Measurements from ENCODE around the gene SULT1B1. TPM values are rescaled to one million over a fixed set of nuclear protein-coding genes. Genes with fewer than 3 reads are reported as not detected.

The SULT1B1 gene
- polyA plus RNA-seq (2013, experiment 1 of 2) = not detected
- not detected for polyA plus RNA-seq (2013, experiment 2 of 2)

GRCh38 chr4:69760455-69760854 is at the start of gene SULT1B1:
Gene SULT1B1, minus strand, starts transcription at chr4:69760620. Its CDS starts 5,403 bp downstream, at chr4:69755217.
- Histone ChIP-seq H2BK15ac (replicated peaks; ENCODE audit: low read depth) (no peak within 1 kb of the TSS), H3K4me1 (ENCODE audit: control insufficient read depth, low read depth, low read length) (no peaks in the 10 kb centered on the region), H3K4me3 (ENCODE audit: low read length) (no peak within 1 kb of the TSS), H3K9ac (ENCODE audit: low read length) (no peak within 1 kb of the TSS), H2BK120ac (ENCODE audit: low read depth, low read length) (no peak within 1 kb of the TSS), H3K56ac (ENCODE audit: low read length) (no peak within 1 kb of the TSS), H3K4ac (ENCODE audit: low read depth, low read length) (no peak within 1 kb of the TSS), H3K4me2 (ENCODE audit: low read length) (no peak within 1 kb of the TSS), H3K36me3 (ENCODE audit: control insufficient read depth, insufficient read depth, low read length) (no peaks in the 10 kb centered on the region), H3K27me3 (ENCODE audit: insufficient read depth, low read length, poor library complexity) (no peaks in the 10 kb centered on the region), H3K79me1 (ENCODE audit: low read length) (no peaks in the 10 kb centered on the region), H2BK5ac (ENCODE audit: low read length) (no peak within 1 kb of the TSS), H3K18ac (ENCODE audit: low read length) (no peak within 1 kb of the TSS), H3K23ac (ENCODE audit: low read length) (no peak within 1 kb of the TSS), H3K79me2 (ENCODE audit: control insufficient read depth, insufficient read depth, low read length) (no peaks in the 10 kb centered on the region), H3K27ac (ENCODE audit: low read depth, low read length) (no peak within 1 kb of the TSS), H4K5ac (ENCODE audit: low read length) (no peak within 1 kb of the TSS), H4K8ac (ENCODE audit: low read depth, low read length) (no peak within 1 kb of the TSS), H2AK5ac (ENCODE audit: low read length) (no peak within 1 kb of the TSS)
- no peak for DNase-seq
- WGBS (ENCODE audit: extremely low coverage, insufficient coverage, low lambda C conversion rate) = no CpG with 5 or more reads among the region's 2 CpGs

- Histone ChIP-seq H3K36me3 (ENCODE audit: control insufficient read depth, insufficient read depth, low read length) (no peaks in the 10 kb centered on the region), H3K56ac (ENCODE audit: low read length) (no peak overlapping the region), H3K79me2 (ENCODE audit: control insufficient read depth, insufficient read depth, low read length) (no peaks in the 10 kb centered on the region), H3K9ac (ENCODE audit: low read length) (no peak overlapping the region), H4K5ac (ENCODE audit: low read length) (no peak overlapping the region), H3K4me1 (ENCODE audit: control insufficient read depth, low read depth, low read length) (no peaks in the 10 kb centered on the region), H2BK15ac (replicated peaks; ENCODE audit: low read depth) (no peak overlapping the region), H4K8ac (ENCODE audit: low read depth, low read length) (no peak overlapping the region), H2BK120ac (ENCODE audit: low read depth, low read length) (no peak overlapping the region), H3K23ac (ENCODE audit: low read length) (no peak overlapping the region), H3K4me2 (ENCODE audit: low read length) (no peak overlapping the region), H2AK5ac (ENCODE audit: low read length) (no peak overlapping the region), H3K79me1 (ENCODE audit: low read length) (no peaks in the 10 kb centered on the region), H3K4me3 (ENCODE audit: low read length) (no peak overlapping the region), H3K27ac (ENCODE audit: low read depth, low read length) (no peak overlapping the region), H3K27me3 (ENCODE audit: insufficient read depth, low read length, poor library complexity) (no peaks in the 10 kb centered on the region), H2BK5ac (ENCODE audit: low read length) (no peak overlapping the region), H3K4ac (ENCODE audit: low read depth, low read length) (no peak overlapping the region), H3K18ac (ENCODE audit: low read length) (no peak overlapping the region)
- DNase-seq = no peak
- WGBS (ENCODE audit: extremely low coverage, insufficient coverage, low lambda C conversion rate) = no CpG with 5 or more reads among the region's 1 CpG
Observed at GRCh38 chr4:69800599-69800998, 40.2 kb upstream of the SULT1B1 start.

GRCh38 chr4:69799337-69799736 is 38.9 kb upstream of the SULT1B1 start:
- H3K4me3 ChIP-seq (ENCODE audit: low read length) = no peak overlapping the region
- H3K4me2 ChIP-seq (ENCODE audit: low read length) = no peak overlapping the region
- H3K27me3 ChIP-seq (ENCODE audit: insufficient read depth, low read length, poor library complexity) = no peaks in the 10 kb centered on the region
- no peaks in the 10 kb centered on the region for H3K79me1 ChIP-seq (ENCODE audit: low read length)
- no peaks in the 10 kb centered on the region for H3K79me2 ChIP-seq (ENCODE audit: control insufficient read depth, insufficient read depth, low read length)
- no peak overlapping the region for H3K4ac ChIP-seq (ENCODE audit: low read depth, low read length)
- no peak overlapping the region for H4K5ac ChIP-seq (ENCODE audit: low read length)
- no peak overlapping the region for H3K18ac ChIP-seq (ENCODE audit: low read length)
- H3K9ac ChIP-seq (ENCODE audit: low read length) = no peak overlapping the region
- no peak overlapping the region for H2BK5ac ChIP-seq (ENCODE audit: low read length)
- no peak for DNase-seq
- WGBS (ENCODE audit: extremely low coverage, insufficient coverage, low lambda C conversion rate) = no CpG with 5 or more reads among the region's 3 CpGs
- H2BK15ac ChIP-seq (replicated peaks; ENCODE audit: low read depth) = no peak overlapping the region
- no peak overlapping the region for H2BK120ac ChIP-seq (ENCODE audit: low read depth, low read length)
- H3K4me1 ChIP-seq (ENCODE audit: control insufficient read depth, low read depth, low read length) = no peaks in the 10 kb centered on the region
- no peak overlapping the region for H2AK5ac ChIP-seq (ENCODE audit: low read length)
- no peak overlapping the region for H4K8ac ChIP-seq (ENCODE audit: low read depth, low read length)
- no peak overlapping the region for H3K27ac ChIP-seq (ENCODE audit: low read depth, low read length)
- no peaks in the 10 kb centered on the region for H3K36me3 ChIP-seq (ENCODE audit: control insufficient read depth, insufficient read depth, low read length)
- H3K56ac ChIP-seq (ENCODE audit: low read length) = no peak overlapping the region
- no peak overlapping the region for H3K23ac ChIP-seq (ENCODE audit: low read length)

GRCh38 chr4:69793732-69794131 is 33.3 kb upstream of the SULT1B1 start:
- Histone ChIP-seq H3K9ac (ENCODE audit: low read length) (no peak overlapping the region), H3K27me3 (ENCODE audit: insufficient read depth, low read length, poor library complexity) (no peaks in the 10 kb centered on the region), H2BK15ac (replicated peaks; ENCODE audit: low read depth) (no peak overlapping the region), H3K23ac (ENCODE audit: low read length) (no peak overlapping the region), H3K79me1 (ENCODE audit: low read length) (no peaks in the 10 kb centered on the region), H2BK120ac (ENCODE audit: low read depth, low read length) (no peak overlapping the region), H3K36me3 (ENCODE audit: control insufficient read depth, insufficient read depth, low read length) (no peaks in the 10 kb centered on the region), H3K4me3 (ENCODE audit: low read length) (no peak overlapping the region), H3K79me2 (ENCODE audit: control insufficient read depth, insufficient read depth, low read length) (no peaks in the 10 kb centered on the region), H2AK5ac (ENCODE audit: low read length) (no peak overlapping the region), H4K8ac (ENCODE audit: low read depth, low read length) (no peak overlapping the region), H3K4ac (ENCODE audit: low read depth, low read length) (no peak overlapping the region), H3K56ac (ENCODE audit: low read length) (no peak overlapping the region), H3K4me2 (ENCODE audit: low read length) (no peak overlapping the region), H3K18ac (ENCODE audit: low read length) (no peak overlapping the region), H4K5ac (ENCODE audit: low read length) (no peak overlapping the region), H2BK5ac (ENCODE audit: low read length) (no peak overlapping the region), H3K27ac (ENCODE audit: low read depth, low read length) (no peak overlapping the region), H3K4me1 (ENCODE audit: control insufficient read depth, low read depth, low read length) (no peaks in the 10 kb centered on the region)
- no peak for DNase-seq

- H2BK5ac ChIP-seq (ENCODE audit: low read length) = no peak overlapping the region
- H3K9ac ChIP-seq (ENCODE audit: low read length) = no peak overlapping the region
- no peak overlapping the region for H2BK15ac ChIP-seq (replicated peaks; ENCODE audit: low read depth)
- H3K18ac ChIP-seq (ENCODE audit: low read length) = no peak overlapping the region
- no peak overlapping the region for H4K8ac ChIP-seq (ENCODE audit: low read depth, low read length)
- no peak overlapping the region for H3K4ac ChIP-seq (ENCODE audit: low read depth, low read length)
- no peak overlapping the region for H3K56ac ChIP-seq (ENCODE audit: low read length)
- no peak overlapping the region for H4K5ac ChIP-seq (ENCODE audit: low read length)
- H3K4me2 ChIP-seq (ENCODE audit: low read length) = no peak overlapping the region
- H3K27ac ChIP-seq (ENCODE audit: low read depth, low read length) = no peak overlapping the region
- H3K36me3 ChIP-seq (ENCODE audit: control insufficient read depth, insufficient read depth, low read length) = no peaks in the 10 kb centered on the region
- H3K4me3 ChIP-seq (ENCODE audit: low read length) = no peak overlapping the region
- no peak overlapping the region for H2AK5ac ChIP-seq (ENCODE audit: low read length)
- no peaks in the 10 kb centered on the region for H3K79me1 ChIP-seq (ENCODE audit: low read length)
- H3K23ac ChIP-seq (ENCODE audit: low read length) = no peak overlapping the region
- no peak overlapping the region for H2BK120ac ChIP-seq (ENCODE audit: low read depth, low read length)
- no peak for DNase-seq
- no peaks in the 10 kb centered on the region for H3K27me3 ChIP-seq (ENCODE audit: insufficient read depth, low read length, poor library complexity)
- H3K79me2 ChIP-seq (ENCODE audit: control insufficient read depth, insufficient read depth, low read length) = no peaks in the 10 kb centered on the region
- H3K4me1 ChIP-seq (ENCODE audit: control insufficient read depth, low read depth, low read length) = no peaks in the 10 kb centered on the region
Observed at GRCh38 chr4:69787879-69788278, 27.5 kb upstream of the SULT1B1 start.

GRCh38 chr4:69786547-69786946 is 26.1 kb upstream of the SULT1B1 start:
- H3K18ac ChIP-seq (ENCODE audit: low read length) = no peak overlapping the region
- DNase-seq = no peak
- no peak overlapping the region for H4K8ac ChIP-seq (ENCODE audit: low read depth, low read length)
- no peak overlapping the region for H4K5ac ChIP-seq (ENCODE audit: low read length)
- H3K27me3 ChIP-seq (ENCODE audit: insufficient read depth, low read length, poor library complexity) = no peaks in the 10 kb centered on the region
- H3K27ac ChIP-seq (ENCODE audit: low read depth, low read length) = no peak overlapping the region
- no peaks in the 10 kb centered on the region for H3K79me1 ChIP-seq (ENCODE audit: low read length)
- no peak overlapping the region for H2BK5ac ChIP-seq (ENCODE audit: low read length)
- no peak overlapping the region for H3K9ac ChIP-seq (ENCODE audit: low read length)
- H3K23ac ChIP-seq (ENCODE audit: low read length) = no peak overlapping the region
- no peaks in the 10 kb centered on the region for H3K4me1 ChIP-seq (ENCODE audit: control insufficient read depth, low read depth, low read length)
- no peak overlapping the region for H2BK15ac ChIP-seq (replicated peaks; ENCODE audit: low read depth)
- H3K4ac ChIP-seq (ENCODE audit: low read depth, low read length) = no peak overlapping the region
- WGBS (ENCODE audit: extremely low coverage, insufficient coverage, low lambda C conversion rate) = no CpG with 5 or more reads among the region's 1 CpG
- no peak overlapping the region for H3K4me3 ChIP-seq (ENCODE audit: low read length)
- no peak overlapping the region for H2AK5ac ChIP-seq (ENCODE audit: low read length)
- no peaks in the 10 kb centered on the region for H3K36me3 ChIP-seq (ENCODE audit: control insufficient read depth, insufficient read depth, low read length)
- H2BK120ac ChIP-seq (ENCODE audit: low read depth, low read length) = no peak overlapping the region
- no peak overlapping the region for H3K4me2 ChIP-seq (ENCODE audit: low read length)
- no peak overlapping the region for H3K56ac ChIP-seq (ENCODE audit: low read length)
- H3K79me2 ChIP-seq (ENCODE audit: control insufficient read depth, insufficient read depth, low read length) = no peaks in the 10 kb centered on the region

All from mesendoderm (in vitro differentiated cells).